KMS-11 (cell line): ENCODE measurements around the gene P2RY2.

Source experiments
- H2AFZ ChIP-seq: fragments of 200-600 bp; sonication (generic); 2 replicates; pipeline ENCODE4 v1.6.1; 2016; ENCODE audit warnings: antibody characterized with exemption, mixed run types, low read depth
- H3K27ac ChIP-seq: fragments of 200-600 bp; sonication (generic); 2 replicates; pipeline ENCODE4 v1.6.1; 2016; ENCODE audit warnings: mild to moderate bottlenecking, mixed run types
- H3K27me3 ChIP-seq: fragments of 200-600 bp; sonication (generic); 2 replicates; pipeline ENCODE4 v1.6.1; 2017; ENCODE audit warnings: mild to moderate bottlenecking, low read depth, mixed run types, moderate library complexity; ENCODE audit not compliant: insufficient read depth
- H3K36me3 ChIP-seq: fragments of 200-600 bp; sonication (generic); 2 replicates; pipeline ENCODE4 v1.6.1; 2017; ENCODE audit warnings: mild to moderate bottlenecking, mixed run types; ENCODE audit not compliant: insufficient read depth
- H3K4me1 ChIP-seq: fragments of 200-600 bp; sonication (generic); 2 replicates; pipeline ENCODE4 v1.6.1; 2016; ENCODE audit warnings: mild to moderate bottlenecking, low read depth, mixed run types; ENCODE audit not compliant: poor library complexity, severe bottlenecking
- H3K4me2 ChIP-seq: fragments of 200-600 bp; sonication (generic); 2 replicates; pipeline ENCODE4 v1.7.0; 2016; ENCODE audit warnings: mild to moderate bottlenecking, mixed run types
- H3K4me3 ChIP-seq: fragments of 200-600 bp; sonication (generic); IDR thresholded peaks from 2 replicates; pipeline ENCODE4 v1.6.1; 2017; ENCODE audit warnings: low read depth, low read length, mixed read lengths; ENCODE audit not compliant: insufficient read depth
- H3K79me2 ChIP-seq: fragments of 200-600 bp; sonication (generic); 2 replicates; pipeline ENCODE4 v1.6.1; 2016; ENCODE audit warnings: low read depth, mixed run types; ENCODE audit not compliant: insufficient read depth
- H3K9ac ChIP-seq: fragments of 200-600 bp; sonication (generic); 2 replicates; pipeline ENCODE4 v1.6.1; 2016; ENCODE audit warnings: mild to moderate bottlenecking, mixed run types
- H4K20me1 ChIP-seq: fragments of 200-600 bp; sonication (generic); 2 replicates; pipeline ENCODE4 v1.6.1; 2016; ENCODE audit warnings: mild to moderate bottlenecking, mixed run types; ENCODE audit not compliant: insufficient read depth
- CTCF ChIP-seq: fragments of 200-600 bp; sonication (generic); conservative IDR thresholded peaks from 2 replicates; pipeline ENCODE4 v1.6.1; 2017; ENCODE audit warnings: low read depth, mild to moderate bottlenecking, antibody characterized with exemption, low read length, moderate library complexity, mixed read lengths

The P2RY2 gene

GRCh38 chr11:73218106-73218829, at the start of gene P2RY2:
Gene P2RY2, plus strand, starts transcription at chr11:73218281. Its CDS starts 15,879 bp downstream, at chr11:73234160.
- no peaks in the 10 kb centered on the region for H3K4me1 ChIP-seq
- no peaks in the 10 kb centered on the region for H3K27me3 ChIP-seq
- H3K4me2 ChIP-seq, result peak within 1 kb of the TSS; percentile 63
- no peaks in the 10 kb centered on the region for H3K79me2 ChIP-seq
- no peaks in the 10 kb centered on the region for H4K20me1 ChIP-seq
- H3K36me3 ChIP-seq, result no peaks in the 10 kb centered on the region
- peak within 1 kb of the TSS; percentile 52; the same call in 1 of the 2 replicates for H3K9ac ChIP-seq
- no peak within 1 kb of the TSS for H3K27ac ChIP-seq
- peak within 1 kb of the TSS; percentile 92 for H2AFZ ChIP-seq
- no peak within 1 kb of the TSS for H3K4me3 ChIP-seq
- peak; percentile 72 for TF ChIP-seq CTCF

GRCh38 chr11:73168925-73169579, 49.0 kb upstream of the P2RY2 start:
- Histone ChIP-seq H3K4me3 (no peak overlapping the region), H3K27me3 (no peaks in the 10 kb centered on the region), H3K4me2 (no peak overlapping the region), H3K9ac (no peak overlapping the region), H3K36me3 (no peaks in the 10 kb centered on the region), H3K27ac (no peak overlapping the region), H3K79me2 (no peaks in the 10 kb centered on the region), H2AFZ (no peak overlapping the region), H3K4me1 (no peaks in the 10 kb centered on the region), H4K20me1 (no peaks in the 10 kb centered on the region)
- no peak for TF ChIP-seq CTCF

- Histone ChIP-seq H3K4me2 (no peak overlapping the region), H3K4me3 (no peak overlapping the region), H4K20me1 (no peaks in the 10 kb centered on the region), H3K4me1 (no peaks in the 10 kb centered on the region), H2AFZ (no peak overlapping the region), H3K9ac (no peak overlapping the region), H3K36me3 (no peaks in the 10 kb centered on the region), H3K27ac (no peak overlapping the region), H3K79me2 (no peaks in the 10 kb centered on the region), H3K27me3 (no peaks in the 10 kb centered on the region)
- no peak for TF ChIP-seq CTCF
These were observed 47.9 kb upstream of the P2RY2 start for GRCh38 chr11:73170140-73170539.

- Histone ChIP-seq H3K36me3 (no peaks in the 10 kb centered on the region), H3K4me3 (no peak overlapping the region), H3K27ac (no peak overlapping the region), H3K4me2 (no peak overlapping the region), H2AFZ (no peak overlapping the region), H3K4me1 (peaks cover 10% of the 10 kb centered on the region), H3K9ac (no peak overlapping the region), H3K79me2 (no peaks in the 10 kb centered on the region), H3K27me3 (no peaks in the 10 kb centered on the region), H4K20me1 (no peaks in the 10 kb centered on the region)
- no peak for TF ChIP-seq CTCF
These were observed 46.5 kb upstream of the P2RY2 start for GRCh38 chr11:73171436-73172161.
